ENCODE measurements around the gene GSK3A.

DNA sequence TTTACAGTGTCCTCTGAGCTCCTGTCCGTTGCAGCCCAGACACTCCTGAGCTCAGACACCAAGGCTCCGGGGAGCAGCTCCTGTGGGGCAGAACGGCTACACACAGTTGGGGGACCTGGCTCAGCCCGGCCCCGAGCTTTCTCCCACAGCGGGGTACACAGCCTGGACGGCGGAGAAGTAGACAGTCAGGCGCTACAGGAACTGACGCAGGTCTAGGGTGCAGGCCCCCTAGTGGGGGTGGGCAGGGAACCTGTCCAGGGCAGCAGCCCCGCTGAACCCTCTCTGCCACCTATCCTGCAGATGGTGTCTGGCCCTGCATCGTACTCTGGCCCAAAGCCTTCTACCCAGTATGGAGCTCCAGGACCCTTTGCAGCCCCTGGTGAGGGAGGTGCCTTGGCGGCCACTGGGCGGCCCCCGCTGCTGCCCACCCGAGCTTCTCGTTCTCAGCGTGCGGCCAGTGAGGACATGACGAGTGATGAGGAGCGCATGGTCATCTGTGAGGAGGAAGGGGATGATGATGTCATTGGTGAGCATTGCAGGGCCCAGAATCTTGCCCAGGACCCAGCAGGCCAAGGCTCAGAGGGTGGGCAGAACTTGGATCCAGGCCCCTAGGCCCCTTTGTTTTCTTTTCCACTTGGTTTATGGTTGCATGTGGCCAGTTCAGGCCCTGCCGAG lies 46.6 kb upstream of the GSK3A start:
- TF ChIP-seq, protein P1, sequence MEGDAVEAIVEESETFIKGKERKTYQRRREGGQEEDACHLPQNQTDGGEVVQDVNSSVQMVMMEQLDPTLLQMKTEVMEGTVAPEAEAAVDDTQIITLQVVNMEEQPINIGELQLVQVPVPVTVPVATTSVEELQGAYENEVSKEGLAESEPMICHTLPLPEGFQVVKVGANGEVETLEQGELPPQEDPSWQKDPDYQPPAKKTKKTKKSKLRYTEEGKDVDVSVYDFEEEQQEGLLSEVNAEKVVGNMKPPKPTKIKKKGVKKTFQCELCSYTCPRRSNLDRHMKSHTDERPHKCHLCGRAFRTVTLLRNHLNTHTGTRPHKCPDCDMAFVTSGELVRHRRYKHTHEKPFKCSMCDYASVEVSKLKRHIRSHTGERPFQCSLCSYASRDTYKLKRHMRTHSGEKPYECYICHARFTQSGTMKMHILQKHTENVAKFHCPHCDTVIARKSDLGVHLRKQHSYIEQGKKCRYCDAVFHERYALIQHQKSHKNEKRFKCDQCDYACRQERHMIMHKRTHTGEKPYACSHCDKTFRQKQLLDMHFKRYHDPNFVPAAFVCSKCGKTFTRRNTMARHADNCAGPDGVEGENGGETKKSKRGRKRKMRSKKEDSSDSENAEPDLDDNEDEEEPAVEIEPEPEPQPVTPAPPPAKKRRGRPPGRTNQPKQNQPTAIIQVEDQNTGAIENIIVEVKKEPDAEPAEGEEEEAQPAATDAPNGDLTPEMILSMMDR (conservative IDR thresholded peaks at IDR 0.05): no peak
- no peak for TF ChIP-seq EZH2 (IDR thresholded peaks at IDR 0.05; ENCODE audit: low read depth)
